ENCODE results near the gene OR1S2.
"Not testable (repeated sequence)": the region's sequence is repeated elsewhere in the genome, so short reads cannot be mapped to it uniquely, and the experiment has no call there.

The OR1S2 gene, protein sequence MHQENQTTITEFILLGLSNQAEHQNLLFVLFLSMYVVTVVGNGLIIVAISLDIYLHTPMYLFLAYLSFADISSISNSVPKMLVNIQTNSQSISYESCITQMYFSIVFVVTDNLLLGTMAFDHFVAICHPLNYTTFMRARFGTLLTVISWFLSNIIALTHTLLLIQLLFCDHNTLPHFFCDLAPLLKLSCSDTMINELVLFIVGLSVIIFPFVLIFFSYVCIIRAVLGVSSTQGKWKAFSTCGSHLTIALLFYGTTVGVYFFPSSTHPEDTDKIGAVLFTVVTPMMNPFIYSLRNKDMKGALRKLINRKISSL
- total RNA-seq = 0 reads per million in 4 experiments

DNA sequence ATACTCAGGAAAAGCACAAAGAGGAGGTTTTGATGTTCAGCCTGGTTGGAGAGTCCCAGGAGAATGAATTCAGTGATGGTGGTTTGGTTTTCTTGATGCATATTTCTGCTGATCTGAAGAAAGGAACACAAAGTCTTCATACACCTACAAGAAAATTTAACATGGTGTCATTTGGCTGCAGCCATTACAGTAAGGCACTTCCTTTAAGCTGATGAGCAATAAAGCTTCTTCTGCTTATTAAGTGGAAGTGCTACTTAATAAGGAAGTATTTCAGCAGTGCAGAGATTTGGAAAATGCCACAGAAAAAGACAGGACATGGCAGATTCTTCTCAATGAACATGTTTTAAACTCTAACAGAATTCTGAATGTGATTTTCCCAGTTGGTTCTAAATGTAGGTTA is at the start of gene OR1S2:
Gene OR1S2, minus strand, starts transcription at position 101 of the 400 bp plus-strand sequence. Its CDS starts 0 bp downstream, at position 101.
- no peak for DNase-seq

DNA sequence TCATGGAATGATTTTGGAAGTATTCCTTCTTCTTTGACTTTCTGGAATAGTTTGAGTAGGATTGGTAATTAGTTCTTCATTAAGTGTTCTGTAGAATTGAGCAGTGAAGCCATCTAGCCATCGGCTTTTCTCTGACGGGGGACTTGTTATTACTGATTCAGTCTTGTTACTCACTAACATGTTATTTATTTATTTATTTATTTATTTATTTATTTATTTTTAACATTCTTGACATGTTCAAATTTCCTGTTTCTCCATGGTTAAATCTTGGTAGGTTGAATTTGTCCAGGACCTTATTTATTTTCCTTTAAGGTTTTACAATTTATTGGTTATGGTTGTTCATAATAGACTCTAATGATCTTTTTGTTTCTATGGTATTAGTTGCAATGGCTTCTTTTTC is 40.0 kb upstream of the OR1S2 start:
- DNase-seq = no peak

DNA sequence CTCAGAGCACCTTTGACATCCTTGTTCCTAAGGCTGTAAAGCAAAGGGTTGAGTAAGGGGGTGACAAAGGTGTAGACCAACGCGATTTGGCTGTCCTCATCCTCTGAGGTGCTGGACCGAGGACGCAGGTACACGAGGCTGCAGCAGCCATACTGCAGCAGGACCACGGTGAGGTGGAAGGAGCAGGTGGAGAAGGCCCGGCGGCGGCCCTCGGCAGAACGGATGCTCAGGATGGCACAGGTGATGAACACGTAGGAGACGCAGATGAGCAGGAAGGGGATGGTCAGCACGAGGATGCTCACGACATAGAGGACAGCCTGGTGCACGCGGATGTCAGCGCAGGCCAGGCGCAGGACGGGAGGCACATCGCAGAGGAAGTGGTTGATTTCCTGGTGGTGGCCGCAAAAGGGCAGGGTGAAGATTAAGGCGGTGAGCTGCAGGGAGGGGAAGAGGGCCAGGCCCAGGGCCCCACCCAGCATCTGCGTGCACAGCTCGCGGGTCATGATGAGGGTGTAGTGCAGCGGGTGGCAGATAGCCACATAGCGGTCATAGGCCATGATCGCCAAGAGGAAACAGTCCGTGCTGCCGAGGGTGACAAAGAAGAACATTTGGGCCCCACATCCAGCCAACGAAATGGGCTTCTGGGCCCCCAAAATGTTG is 24.1 kb upstream of the OR1S2 start:
- DNase-seq = no peak

DNA sequence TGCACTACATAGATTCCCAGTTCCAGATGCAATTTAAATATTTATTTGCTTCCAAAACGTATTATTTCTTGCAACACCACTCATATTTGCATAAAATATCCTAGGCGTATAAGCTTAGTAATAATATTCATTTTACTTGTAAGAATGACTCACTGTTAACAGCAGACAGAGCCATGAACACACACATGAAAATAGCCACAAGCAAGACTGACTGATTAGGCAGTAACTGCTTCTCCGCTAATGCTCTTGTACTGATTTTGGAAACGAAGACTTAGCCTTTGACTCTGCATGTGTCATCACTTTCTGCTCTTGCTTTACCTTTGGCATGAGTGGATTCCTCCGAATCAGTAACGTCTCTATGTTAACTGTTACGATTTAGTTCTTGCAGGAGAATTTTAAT is 18.8 kb upstream of the OR1S2 start:
- no peak for DNase-seq

DNA sequence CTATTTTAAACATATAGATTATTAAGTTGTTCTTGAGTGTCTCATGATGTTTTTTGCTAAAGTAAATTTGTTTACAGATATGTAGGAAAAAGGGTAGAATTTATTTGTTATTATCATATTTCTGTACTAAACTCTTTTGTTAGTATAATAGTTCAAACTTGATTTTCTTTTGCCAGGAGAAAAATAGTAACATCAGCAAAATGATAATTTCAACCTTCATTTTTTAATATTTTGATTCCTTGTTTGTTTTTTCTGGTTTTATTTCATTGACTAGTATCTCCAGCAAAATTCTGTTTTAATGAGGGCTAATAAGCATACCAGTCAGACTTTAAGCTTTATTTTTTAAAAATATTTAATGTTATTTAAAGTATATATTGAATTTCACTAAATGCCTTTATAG is 12.5 kb upstream of the OR1S2 start:
- DNase-seq = no peak

DNA sequence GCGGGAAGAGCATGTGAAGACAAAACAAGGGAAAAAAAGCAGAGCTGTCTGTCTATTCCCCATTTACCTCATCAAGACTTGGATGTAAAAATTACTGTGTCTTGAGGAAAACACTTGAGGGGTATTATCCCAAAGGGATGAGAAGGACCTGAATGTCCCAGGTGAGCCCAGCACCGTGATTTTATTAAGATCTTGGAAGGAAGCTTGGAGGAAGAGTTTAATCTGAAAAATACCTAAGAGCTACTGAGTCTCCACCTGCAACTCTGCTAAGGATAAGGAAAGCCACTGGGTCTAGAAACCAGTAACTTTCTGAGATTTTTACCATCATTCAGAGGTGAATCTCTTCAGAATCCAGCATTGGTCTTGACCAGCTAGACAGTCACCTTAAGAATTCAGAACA is 8.5 kb upstream of the OR1S2 start, which contains the start of gene OR1S1:
Gene OR1S1, plus strand, starts transcription at position 301 of the 400 bp plus-strand sequence.
- DNase-seq = not testable (repeated sequence)

DNA sequence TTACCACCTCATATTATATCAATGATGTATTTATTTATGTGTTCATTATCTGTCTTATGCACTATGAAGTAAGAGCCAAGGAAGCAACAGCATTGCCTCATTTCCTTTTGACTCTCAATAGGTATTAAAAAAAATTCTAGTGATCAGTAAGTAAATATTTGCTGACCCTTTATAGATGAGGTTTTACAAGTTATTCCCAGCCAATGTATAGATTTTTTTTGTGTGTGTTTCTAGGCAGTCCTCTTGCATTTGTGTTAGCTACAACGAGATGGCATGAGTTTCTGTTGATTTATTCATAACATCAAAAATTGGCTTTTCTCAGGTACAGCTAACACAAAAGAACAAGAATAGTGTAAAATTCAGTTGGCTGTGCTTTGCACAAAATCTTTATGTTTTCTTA is 4.7 kb downstream of the OR1S2 start:
- no peak for DNase-seq

DNA sequence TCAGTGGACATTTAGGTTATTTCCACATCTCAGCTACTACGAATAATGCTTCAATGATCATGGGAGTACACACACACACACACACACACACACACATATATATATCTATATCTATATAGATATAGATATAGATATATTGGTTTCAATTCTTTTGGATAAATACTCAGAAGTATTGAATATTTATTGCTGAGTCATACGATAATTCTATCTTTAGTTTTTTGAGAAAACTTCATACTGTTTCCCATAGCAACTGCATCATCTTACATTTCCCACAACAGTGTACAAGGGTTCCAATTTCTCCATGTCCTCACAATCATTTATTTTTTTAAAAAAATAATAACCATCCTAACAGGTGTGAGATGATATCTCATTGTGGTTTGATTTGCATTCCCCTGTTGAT is 8.0 kb downstream of the OR1S2 start:
- DNase-seq = no peak

DNA sequence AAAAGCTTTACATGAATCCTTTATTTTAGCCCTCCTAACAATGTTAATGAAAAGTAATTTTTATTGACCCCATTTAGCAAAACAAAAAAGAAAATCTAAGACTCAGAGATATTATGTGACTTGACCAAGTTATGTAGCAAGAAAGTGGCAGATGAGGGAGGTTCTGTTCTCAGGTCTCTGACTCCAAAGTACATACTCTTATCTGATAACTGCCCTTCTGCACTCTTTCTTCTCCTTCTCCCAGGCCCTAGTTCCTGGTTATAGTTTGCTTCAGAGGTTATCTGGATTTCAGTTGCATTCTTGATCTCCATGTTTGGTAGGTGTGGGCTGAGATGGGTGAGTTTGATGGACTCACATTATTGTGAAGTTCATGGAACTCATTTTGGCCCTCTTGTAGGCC is 10.6 kb downstream of the OR1S2 start:
- DNase-seq = no peak

DNA sequence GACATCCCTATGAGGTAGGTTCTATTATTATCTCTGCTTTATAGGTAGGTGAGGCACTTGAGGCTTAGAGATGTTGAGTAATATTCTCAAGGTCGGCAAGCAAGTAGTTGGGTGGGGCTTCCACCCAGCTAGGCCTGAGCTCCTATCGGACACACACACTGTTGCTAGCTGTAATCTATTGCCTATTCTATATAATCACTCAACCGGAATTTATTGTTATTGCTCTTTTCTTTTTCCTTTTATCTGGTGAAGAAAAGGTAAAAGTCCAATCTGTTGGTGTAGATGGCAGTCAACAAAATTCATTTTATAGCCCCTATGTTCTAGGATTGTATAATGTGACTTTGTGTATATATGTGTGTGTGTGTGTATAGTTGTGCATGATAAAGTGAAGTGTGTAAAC is 11.7 kb downstream of the OR1S2 start:
- no peak for DNase-seq

DNA sequence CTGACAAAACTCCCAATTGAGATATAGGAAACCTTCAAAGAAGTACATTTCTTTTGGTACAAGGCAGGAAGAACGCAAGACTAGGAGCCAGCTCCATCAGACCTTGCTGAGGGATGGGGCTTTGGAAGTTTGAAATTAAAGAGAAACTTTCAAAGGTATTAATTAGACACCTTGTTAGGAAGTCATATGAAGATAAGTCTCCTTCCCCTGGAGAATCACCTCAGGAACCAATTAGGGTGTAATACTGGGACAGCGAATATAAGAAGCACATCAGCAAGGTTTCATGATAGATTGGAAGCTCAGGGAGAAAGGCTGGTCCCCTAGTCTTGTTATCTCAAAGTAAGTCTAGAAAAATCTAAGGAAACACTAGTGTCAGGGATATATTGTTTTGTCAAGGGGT is 15.2 kb downstream of the OR1S2 start, which contains the start of gene OR9Q2:
Gene OR9Q2, plus strand, starts transcription at position 301 of the 400 bp plus-strand sequence. CDS start 1,421 bp downstream, outside the sequence.
- no peak for DNase-seq

DNA sequence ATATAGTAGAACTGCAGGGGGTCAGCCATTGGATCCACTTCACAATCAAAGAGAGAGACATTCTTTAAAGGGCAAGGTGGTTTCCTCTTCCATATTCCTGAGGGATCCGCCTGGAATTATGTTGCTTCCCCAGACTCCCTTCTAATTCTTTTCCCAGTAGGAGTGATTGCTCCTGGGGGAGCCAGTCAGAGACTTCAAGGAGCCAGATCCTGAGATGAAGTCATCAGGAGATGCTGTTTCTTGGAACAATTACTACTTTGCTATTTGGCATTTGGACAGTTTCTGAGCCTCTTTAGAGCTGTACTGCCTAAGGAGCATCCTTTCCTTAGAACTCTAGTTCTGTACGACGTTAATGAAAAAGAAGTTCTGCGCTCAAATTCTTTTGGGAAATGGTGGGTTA is 17.0 kb downstream of the OR1S2 start:
- no peak for DNase-seq

DNA sequence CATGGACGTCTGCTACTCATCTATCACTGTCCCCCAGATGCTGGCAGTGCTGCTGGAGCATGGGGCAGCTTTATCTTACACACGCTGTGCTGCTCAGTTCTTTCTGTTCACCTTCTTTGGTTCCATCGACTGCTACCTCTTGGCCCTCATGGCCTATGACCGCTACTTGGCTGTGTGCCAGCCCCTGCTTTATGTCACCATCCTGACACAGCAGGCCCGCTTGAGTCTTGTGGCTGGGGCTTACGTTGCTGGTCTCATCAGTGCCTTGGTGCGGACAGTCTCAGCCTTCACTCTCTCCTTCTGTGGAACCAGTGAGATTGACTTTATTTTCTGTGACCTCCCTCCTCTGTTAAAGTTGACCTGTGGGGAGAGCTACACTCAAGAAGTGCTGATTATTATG is 24.3 kb downstream of the OR1S2 start:
- no peak for DNase-seq

DNA sequence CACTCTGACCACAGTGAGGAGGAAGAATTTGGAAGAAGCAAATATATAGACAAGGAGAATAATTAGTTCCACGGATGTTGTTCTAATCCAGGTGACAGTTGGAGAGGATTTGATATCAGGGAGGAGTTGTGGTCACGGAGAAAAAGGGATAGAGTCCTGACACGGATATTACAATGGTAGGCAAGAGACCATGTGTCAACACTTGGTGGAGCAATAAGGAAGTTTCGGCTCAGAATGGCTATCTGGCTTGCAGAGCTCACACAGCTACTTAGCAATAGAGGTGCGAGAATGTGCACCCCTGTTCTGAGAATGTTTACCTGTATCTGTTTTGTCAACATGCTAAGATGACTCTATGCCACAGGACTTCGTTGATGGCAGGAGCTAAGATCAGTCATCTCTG is 25.5 kb downstream of the OR1S2 start:
- DNase-seq = no peak

DNA sequence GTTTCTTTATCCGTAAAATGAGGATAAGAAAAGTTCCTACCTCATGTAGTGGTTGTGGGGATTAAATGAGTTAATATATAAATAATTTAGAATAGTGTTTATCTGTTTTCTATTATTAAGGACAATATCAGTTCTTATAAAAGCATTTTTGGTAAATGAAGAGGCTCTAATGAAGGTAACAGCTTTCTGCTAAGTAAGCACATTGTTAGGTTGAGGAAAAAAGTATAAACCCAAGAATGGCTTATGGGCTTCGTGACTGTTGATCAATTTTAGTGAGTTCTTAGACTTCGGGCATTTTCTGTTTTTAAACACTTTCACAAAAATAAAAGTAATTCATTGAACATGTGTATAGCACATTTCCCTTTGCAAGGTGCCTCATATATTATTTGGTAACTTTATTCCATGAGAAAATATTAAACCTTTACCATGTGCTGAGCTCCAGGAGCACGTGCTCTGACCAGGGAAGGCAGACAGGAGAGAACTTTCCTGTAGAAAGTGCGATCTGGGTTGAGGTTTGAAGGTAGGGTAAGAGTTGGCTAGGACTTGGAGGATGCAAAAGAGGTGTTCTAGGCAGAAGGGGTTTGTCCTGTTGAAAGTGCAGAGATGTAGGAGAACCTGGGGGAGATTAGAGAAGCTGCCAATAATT is 26.4 kb downstream of the OR1S2 start:
- no peak for DNase-seq

DNA sequence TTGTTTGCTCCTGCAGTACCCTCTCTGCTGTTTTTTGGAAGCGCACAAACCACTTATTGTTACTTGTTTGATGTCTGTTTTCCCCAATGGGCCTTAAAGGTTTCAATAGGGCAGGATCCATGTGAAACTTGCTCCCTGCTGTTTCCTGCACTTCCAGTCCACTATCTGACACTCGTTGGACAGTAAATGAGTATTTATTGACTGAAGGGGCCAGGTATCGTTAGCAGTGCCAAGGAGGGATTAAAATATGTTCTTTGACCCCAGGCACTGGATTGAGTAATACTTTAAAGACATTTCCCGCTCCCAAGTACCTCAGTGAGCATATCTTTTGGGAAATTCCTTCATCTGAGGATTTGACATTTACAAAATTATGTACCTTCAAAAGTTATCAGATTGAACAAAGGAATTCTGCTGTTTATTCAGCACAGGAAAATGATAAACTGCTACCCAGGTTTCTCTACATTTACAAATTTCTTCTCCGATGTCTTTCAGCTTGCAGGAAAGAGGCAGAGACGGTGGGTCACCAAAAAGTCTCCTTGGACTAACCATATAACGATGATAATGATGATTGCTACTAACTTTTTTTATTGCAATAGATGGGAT is 38.3 kb downstream of the OR1S2 start:
- no peak for DNase-seq

DNA sequence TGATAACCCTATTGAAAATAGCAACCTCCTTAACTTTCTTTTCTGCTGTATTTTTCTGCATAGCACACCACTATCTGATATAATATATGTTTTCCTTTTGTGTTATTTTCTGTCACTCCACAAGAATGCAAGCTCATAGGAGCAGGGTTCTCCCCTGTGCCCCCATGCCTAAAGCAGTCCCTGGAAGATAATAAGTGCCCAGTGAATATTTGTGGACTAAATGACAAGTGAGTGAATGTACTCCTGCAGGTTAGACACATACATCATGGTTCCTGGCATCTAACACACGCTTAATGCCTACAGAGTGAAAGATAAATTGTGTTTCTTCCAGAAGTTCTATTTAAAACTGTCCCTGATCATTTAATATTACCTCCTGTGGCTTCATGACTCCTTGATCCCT is 39.0 kb downstream of the OR1S2 start:
- DNase-seq = no peak

DNA sequence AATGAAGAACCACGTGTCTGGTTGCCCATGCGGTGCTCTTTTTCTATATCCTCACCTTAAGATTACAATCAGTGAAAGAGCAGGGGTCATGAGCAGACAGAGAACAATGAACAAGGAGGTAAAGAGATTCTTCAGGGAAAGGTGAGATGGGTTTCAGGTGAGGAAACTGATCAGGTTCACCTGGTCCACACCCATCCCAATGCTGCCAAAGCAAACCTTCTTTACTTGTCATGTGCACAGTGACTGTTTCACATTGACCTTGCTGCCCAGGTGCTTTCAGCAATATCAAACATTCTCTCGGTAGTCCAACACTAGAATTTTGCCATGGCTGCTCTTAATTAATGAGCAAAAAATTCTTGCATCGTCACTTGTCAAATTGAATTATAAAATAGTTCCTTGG is 39.6 kb downstream of the OR1S2 start:
- no peak for DNase-seq

Data from effector CD8-positive, alpha-beta T cell (primary cell).